ENCODE measurements around the gene ARL13B. TPM values are rescaled to one million over a fixed set of nuclear protein-coding genes. Genes with fewer than 3 reads are reported as not detected.

ARL13B gene
- total RNA-seq (2022; extraction: Qiagen RNA extraction; ENCODE audit: low read depth) = 9.9 to 13.7 TPM (median 11.9 TPM) in 5 replicates

DNA sequence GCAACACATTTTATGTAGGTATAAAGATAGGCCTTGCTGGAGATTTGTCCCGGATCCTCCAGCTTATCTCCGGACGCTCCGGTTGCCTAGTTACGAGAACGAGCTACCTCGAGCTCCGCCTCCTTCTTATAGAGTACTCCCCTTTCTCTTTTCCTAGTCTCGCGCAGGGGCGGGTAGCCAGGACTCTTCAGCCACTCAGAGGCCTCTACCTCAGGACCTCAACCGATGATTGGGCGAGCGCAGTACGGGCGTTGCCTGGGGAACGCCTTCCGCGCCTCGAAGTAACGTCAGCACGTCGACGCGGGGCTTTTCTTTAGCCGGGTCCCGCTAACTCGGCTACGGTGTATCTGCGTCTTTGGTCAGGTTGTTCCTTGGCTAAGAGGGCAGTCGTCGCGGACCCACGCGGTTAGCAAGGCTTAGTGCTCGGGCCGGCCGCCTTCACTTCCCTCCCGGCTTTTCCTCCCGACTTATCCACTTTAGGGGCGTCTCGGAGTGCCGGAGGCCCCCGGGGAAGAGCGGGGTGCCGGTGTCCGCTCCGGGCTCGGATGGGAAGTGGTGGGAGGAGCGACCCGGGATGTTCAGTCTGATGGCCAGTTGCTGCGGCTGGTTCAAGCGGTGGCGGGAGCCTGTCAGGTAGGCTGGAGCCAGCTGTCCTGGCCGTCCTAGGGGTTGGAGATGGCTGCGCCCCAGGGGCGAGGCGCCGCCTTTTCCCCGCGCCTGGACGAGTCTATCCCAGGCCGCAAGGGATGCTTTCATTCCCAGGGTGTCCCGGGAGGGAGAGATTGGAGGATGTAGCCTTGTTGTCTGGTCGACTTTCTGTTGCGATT is at the start of gene ARL13B:
Gene ARL13B, plus strand, starts transcription at position 306 of the 827 bp plus-strand sequence. Its CDS starts 269 bp downstream, at position 575.

GRCh38 chr3:93973131-93974126 is 6.5 kb upstream of the ARL13B start, which contains the start of gene PROS1:
TSS of gene PROS1 (minus strand) at chr3:93973896. CDS start at chr3:93973749, 147 bp downstream.

DNA sequence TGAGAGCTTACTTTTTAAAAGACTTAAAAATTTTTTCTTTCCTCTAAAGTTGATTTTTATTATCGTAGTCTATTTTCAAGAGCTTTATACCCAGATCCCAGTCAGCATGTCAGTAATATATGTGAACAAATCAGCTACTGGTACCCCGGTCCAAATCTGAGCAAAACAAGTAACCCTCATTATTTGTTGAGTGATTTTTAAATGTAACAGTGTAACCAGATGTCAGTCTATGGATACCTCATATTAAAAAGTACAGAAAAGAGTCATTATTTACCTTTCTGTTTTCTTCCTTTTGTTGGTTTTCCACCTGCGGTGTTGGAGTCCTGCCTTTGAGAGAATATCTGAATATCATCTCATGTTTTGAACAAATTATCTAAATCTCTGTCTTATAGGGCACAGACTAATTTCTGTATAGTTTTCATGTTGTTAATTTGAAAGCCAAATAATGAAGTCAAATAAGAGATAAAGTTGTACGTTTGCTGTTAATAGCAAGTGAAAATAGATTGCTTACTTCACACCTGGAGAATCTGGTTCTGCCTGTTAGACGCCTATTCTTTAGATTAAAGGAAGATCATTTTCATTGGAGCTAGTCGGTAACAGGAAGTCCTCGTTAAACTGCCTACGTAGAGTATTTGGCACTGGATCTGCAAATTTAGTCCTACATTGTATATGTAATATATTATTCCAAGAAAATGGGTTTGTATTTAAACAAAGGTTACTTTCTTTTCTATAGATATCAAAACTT is 48.3 kb downstream of the ARL13B start, which contains the start of gene STX19:
Gene STX19, minus strand, starts transcription at position 505 of the 745 bp plus-strand sequence. CDS start 13,328 bp downstream, outside the sequence.

GRCh38 chr3:94062513-94063404 is 82.8 kb downstream of the ARL13B start, which contains the start of the genes DHFR2 and NSUN3:
TSS of gene DHFR2 (minus strand) at chr3:94062916. CDS start at chr3:94061511, 1,405 bp downstream.
TSS of gene NSUN3 (plus strand) at chr3:94063061. CDS start at chr3:94063127, 66 bp downstream.

Other genes with a start within 250 kb of the ARL13B start
- 7.6 to 11.8 TPM (median 9.3 TPM) in 5 replicates for gene PROS1, start 6.3 kb upstream of the ARL13B start, total RNA-seq (2022; extraction: Qiagen RNA extraction; ENCODE audit: low read depth)
- gene STX19, start 48.4 kb downstream of the ARL13B start, total RNA-seq (2022; extraction: Qiagen RNA extraction; ENCODE audit: low read depth) = 0.05 to 0.14 TPM in 2 of 5 replicates, not detected in the others
- 2.8 to 3.8 TPM (median 3.1 TPM) in 5 replicates for gene DHFR2, start 82.8 kb downstream of the ARL13B start, total RNA-seq (2022; extraction: Qiagen RNA extraction; ENCODE audit: low read depth)
- 6.8 to 9.1 TPM (median 7.6 TPM) in 5 replicates for gene NSUN3, start 82.9 kb downstream of the ARL13B start, total RNA-seq (2022; extraction: Qiagen RNA extraction; ENCODE audit: low read depth)